ENCODE measurements around the gene TNIP2.

TNIP2 gene

GRCh38 chr4:2697995-2698414, 58.1 kb downstream of the TNIP2 start:
- TF ChIP-seq CTCF (IDR thresholded peaks at IDR 0.05): no peak

GRCh38 chr4:2696423-2696822, 59.7 kb downstream of the TNIP2 start:
- no peak for TF ChIP-seq CTCF (IDR thresholded peaks at IDR 0.05)

- TF ChIP-seq CTCF (IDR thresholded peaks at IDR 0.05): no peak
Measured at GRCh38 chr4:2695346-2696060, 60.6 kb downstream of the TNIP2 start.

GRCh38 chr4:2694691-2695090, 61.4 kb downstream of the TNIP2 start:
- TF ChIP-seq CTCF (IDR thresholded peaks at IDR 0.05): no peak

GRCh38 chr4:2691952-2692435, 64.1 kb downstream of the TNIP2 start:
- TF ChIP-seq CTCF (IDR thresholded peaks at IDR 0.05): no peak

Measured in LNCAP (cell line).